Activated CD8-positive, alpha-beta memory T cell treated with anti-CD3 and anti-CD28 coated beads, Interleukin-2, amount 10 ng/mL, durations not matched to agents 7 days and 5 days (primary cell): ENCODE data around the gene MAP2K3. TPM values are rescaled to one million over a fixed set of nuclear protein-coding genes. Genes with fewer than 3 reads are reported as not detected.
A peak's percentile ranks its signal among the peaks of the same experiment; 100 is the strongest.

ENCODE experiments used
- ATAC-seq: fragments of 150-1000 bp; cut with Tn5 transposase; one replicate; pipeline ENCODE4 v1.10.0; 2021; ENCODE audit warnings: moderate library complexity
- CTCF ChIA-PET: fragments of 350-600 bp; sonication (Branson Sonifier 250); formaldehyde crosslinking; loops from one replicate; lab custom pipeline; 2021; ENCODE audit warnings: antibody characterized with exemption; lab: Charles Lee
- DNase-seq: peaks from one replicate; pipeline ENCODE4 v3.0.0-alpha.2; 2020
- H3K27ac Mint-ChIP-seq: one replicate; pipeline ENCODE4 v1.8.0; 2021; ENCODE audit warnings: mild to moderate bottlenecking, mixed read lengths
- H3K27me3 Mint-ChIP-seq: one replicate; pipeline ENCODE4 v1.8.0; 2021; ENCODE audit warnings: mixed read lengths
- H3K36me3 Mint-ChIP-seq: one replicate; pipeline ENCODE4 v1.8.0; 2021; ENCODE audit warnings: mild to moderate bottlenecking, mixed read lengths
- H3K4me1 Mint-ChIP-seq: one replicate; pipeline ENCODE4 v1.8.0; 2021; ENCODE audit warnings: mixed read lengths
- H3K4me3 Mint-ChIP-seq: one replicate; pipeline ENCODE4 v1.8.0; 2021; ENCODE audit warnings: mild to moderate bottlenecking, moderate library complexity, mixed read lengths
- H3K9me3 Mint-ChIP-seq: one replicate; pipeline ENCODE4 v1.8.0; 2022; ENCODE audit warnings: low read depth, mixed read lengths
- total RNA-seq, 2 experiments: library from RNA; stranded (reverse); gene quantifications; one replicate each; pipeline ENCODE4 v1.2.3, GENCODE V29; 2021

The MAP2K3 gene
- total RNA-seq, 2 experiments from 2014 or later = 65.5 to 97.3 TPM

- Mint-ChIP-seq H3K9me3 (no peaks in the 10 kb centered on the region), H3K27ac (peak overlapping the region; percentile 74), H3K4me3 (no peak overlapping the region), H3K27me3 (peaks cover 4% of the 10 kb centered on the region), H3K36me3 (no peaks in the 10 kb centered on the region), H3K4me1 (peaks cover 22% of the 10 kb centered on the region)
- DNase-seq (no peak), ATAC-seq (no peak)
- CTCF ChIA-PET = interaction anchor here (1.1 to 2.9 kb wide), 4 partner anchors 11 to 149 kb away, joined by 3 to 14 read pairs (median 4); no protein-coding TSS in a partner anchor
Observed at GRCh38 chr17:21268596-21269188, 15.8 kb upstream of the MAP2K3 start.

GRCh38 chr17:21269394-21269793 is 15.1 kb upstream of the MAP2K3 start:
- Mint-ChIP-seq H3K36me3 (no peaks in the 10 kb centered on the region), H3K4me1 (peaks cover 22% of the 10 kb centered on the region), H3K9me3 (no peaks in the 10 kb centered on the region), H3K27ac (no peak overlapping the region), H3K4me3 (no peak overlapping the region), H3K27me3 (peaks cover 4% of the 10 kb centered on the region)
- CTCF ChIA-PET = interaction anchor here (1.6 kb wide), 1 partner anchor 10 kb away, joined by 4 read pairs; no protein-coding TSS in a partner anchor
- DNase-seq (no peak), ATAC-seq (no peak)

DNA sequence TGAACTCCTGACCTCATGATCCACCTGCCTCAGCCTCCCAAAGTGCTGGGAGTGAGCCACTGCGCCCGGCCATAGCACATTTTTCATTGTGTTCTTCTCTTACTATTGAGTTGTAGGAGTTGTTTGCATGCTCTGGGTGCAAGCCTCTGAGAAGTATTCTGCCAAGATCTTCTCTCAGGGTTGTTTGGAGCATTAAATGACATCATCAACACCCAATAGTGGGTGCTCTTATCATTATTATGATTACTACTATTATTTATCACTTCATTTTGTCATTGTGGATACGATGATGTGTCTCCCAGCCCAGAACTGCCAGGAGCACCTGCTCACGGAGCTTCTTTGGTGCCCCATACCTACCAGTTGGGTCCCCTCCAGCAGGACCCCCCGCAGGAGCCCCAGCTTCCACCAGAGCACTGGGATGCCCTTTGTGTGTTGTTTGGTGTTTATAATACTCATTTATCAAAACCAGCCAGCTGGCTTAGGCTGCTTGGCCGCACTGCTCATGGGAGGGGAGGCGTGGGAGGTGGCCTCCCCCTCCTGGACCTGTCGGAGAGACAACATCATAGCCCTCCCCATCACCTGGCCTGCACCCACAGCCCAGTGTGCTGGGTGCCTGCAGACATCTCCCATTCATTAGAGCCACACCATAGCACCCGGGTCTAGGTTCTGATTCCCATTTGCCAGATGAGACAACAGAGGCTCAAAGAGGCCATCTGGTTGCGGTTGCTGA is 12.9 kb upstream of the MAP2K3 start:
- no peak for DNase-seq
- peaks cover 33% of the 10 kb centered on the region for H3K4me1 Mint-ChIP-seq
- H3K27ac Mint-ChIP-seq = no peak overlapping the region
- H3K27me3 Mint-ChIP-seq = no peaks in the 10 kb centered on the region
- H3K9me3 Mint-ChIP-seq = no peaks in the 10 kb centered on the region
- ATAC-seq = no peak
- CTCF ChIA-PET = interaction anchor here (0.9 kb wide), 1 partner anchor 8 kb away, joined by 3 read pairs; no protein-coding TSS in a partner anchor
- H3K4me3 Mint-ChIP-seq = no peak overlapping the region
- H3K36me3 Mint-ChIP-seq = no peaks in the 10 kb centered on the region

- ATAC-seq (no peak), DNase-seq (no peak)
- H3K4me1 Mint-ChIP-seq = peaks cover 31% of the 10 kb centered on the region
- H3K27me3 Mint-ChIP-seq = no peaks in the 10 kb centered on the region
- CTCF ChIA-PET = no interaction called here
- H3K27ac Mint-ChIP-seq = no peak overlapping the region
- H3K4me3 Mint-ChIP-seq = no peak overlapping the region
- no peaks in the 10 kb centered on the region for H3K9me3 Mint-ChIP-seq
- H3K36me3 Mint-ChIP-seq = no peaks in the 10 kb centered on the region
Observed at GRCh38 chr17:21272250-21272649, 12.3 kb upstream of the MAP2K3 start.

DNA sequence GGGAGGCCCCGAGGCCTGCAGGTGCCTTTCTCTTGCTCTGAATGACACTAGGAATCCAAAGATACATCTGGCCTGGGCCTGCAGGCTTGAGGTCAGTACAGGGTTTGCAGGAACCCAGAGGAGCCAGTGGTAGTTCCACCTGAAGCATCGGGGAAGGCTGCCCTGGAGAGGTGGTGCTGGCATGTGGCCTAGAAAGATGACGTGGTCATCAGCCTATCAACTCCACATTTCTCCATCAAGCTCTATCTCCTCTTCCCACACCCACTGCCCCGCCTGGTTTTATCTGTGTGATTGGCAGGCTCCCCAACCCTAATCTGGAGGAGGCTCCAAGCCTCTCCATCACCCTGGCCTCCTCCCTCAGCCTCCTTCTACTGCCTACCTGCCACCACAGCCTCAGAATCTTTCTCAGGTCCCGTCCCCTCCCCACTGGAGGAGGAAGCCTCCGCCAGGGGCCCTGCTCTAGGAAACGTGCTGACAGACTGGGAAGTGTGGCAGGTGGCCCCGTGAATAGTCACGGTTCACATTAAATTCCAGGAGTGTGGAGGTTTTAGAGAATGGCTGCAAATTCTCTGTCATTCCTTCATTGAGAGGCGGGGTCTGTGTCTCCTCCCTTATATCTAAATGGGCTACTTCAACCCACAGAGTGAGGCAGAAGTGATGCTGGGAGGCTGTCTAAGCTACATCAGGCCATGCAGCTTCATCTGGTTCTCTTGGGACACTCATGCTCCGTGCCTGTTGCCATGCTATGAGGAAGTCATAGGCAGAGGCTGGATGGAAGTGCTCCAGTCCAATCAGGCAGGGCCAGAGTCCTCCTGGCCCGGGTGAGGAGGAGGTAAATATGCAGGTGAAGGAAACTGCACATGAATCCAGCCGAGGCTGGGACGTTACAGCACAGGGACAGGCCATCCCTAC is 11.4 kb upstream of the MAP2K3 start:
- peaks cover 25% of the 10 kb centered on the region for H3K4me1 Mint-ChIP-seq
- H3K27ac Mint-ChIP-seq = no peak overlapping the region
- H3K36me3 Mint-ChIP-seq = no peaks in the 10 kb centered on the region
- ATAC-seq (no peak), DNase-seq (no peak)
- H3K4me3 Mint-ChIP-seq = no peak overlapping the region
- CTCF ChIA-PET = no interaction called here
- H3K27me3 Mint-ChIP-seq = no peaks in the 10 kb centered on the region
- H3K9me3 Mint-ChIP-seq = no peaks in the 10 kb centered on the region

DNA sequence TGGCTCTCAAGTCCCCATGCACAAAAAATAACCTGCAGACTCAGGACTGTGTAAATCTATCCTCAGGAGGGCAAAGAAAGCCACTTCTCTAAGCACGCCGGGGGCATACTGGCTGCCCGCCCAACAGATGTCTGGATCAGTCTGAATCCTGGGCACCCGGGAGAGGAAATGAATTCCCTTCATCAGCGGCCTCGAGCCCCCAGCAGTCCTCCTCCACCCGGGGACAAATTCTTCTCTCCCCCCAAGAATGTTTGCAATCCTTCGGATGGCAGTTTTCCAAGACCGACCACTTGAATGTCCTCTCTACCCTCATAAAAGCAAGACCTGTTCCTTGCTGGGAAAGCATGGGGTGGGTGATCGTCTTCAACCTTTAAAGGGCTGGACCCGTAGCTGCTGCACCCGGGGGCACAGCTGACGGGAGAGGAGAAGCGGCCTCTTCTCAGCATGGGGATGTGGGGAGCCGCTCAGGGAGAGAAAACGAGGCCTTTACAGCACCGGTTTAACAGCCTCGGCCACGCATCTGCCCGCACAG is 9.4 kb upstream of the MAP2K3 start:
- Mint-ChIP-seq H3K4me1 (peaks cover 31% of the 10 kb centered on the region), H3K9me3 (no peaks in the 10 kb centered on the region), H3K27me3 (no peaks in the 10 kb centered on the region), H3K36me3 (no peaks in the 10 kb centered on the region), H3K4me3 (peak overlapping the region; percentile 67), H3K27ac (peak overlapping the region; percentile 1)
- DNase-seq (no peak), ATAC-seq (peak; percentile 5)
- CTCF ChIA-PET = interaction anchor here (1.0 to 3.6 kb wide), 5 partner anchors 9 to 238 kb away, joined by 3 to 30 read pairs (median 7); no protein-coding TSS in a partner anchor

DNA sequence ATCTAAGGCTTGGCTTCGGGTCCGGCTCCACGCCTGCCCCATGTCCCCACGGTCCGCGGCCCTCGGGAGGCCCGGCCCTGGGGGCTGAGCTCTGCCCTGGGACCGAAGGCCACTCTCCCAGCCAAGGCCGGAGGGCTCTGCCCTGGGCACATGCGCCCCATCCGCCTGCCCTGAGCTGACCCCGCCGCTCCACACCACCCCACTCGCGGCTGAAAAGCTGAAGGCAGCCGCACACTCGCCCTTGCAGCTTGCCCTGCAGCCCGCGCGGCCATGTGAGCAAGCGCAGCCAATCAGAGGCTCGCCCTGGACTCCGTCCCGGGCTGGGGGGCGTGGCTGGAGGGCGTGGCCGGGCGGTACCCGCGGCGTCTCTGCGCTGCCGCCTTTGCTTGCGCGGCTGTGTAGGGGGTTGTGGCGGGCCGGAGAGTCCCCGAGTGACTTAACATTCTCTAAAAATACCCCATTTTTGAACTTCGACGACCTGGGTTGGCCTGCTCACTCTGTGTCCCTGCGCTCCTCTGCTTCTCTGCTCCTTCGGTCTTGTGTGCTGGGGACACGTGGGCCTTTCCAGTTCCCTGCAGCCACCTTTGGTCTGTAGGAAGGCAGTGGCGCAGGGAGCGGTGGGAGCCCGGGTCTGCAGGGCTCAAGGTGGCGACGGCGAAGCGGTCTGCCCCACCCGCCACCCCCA is 8.8 kb upstream of the MAP2K3 start:
- H3K4me1 Mint-ChIP-seq = peaks cover 35% of the 10 kb centered on the region
- DNase-seq = peak; percentile 95

GRCh38 chr17:21276264-21276588 is 8.3 kb upstream of the MAP2K3 start:
- no peak for DNase-seq
- Mint-ChIP-seq H3K36me3 (no peaks in the 10 kb centered on the region), H3K9me3 (no peaks in the 10 kb centered on the region), H3K27ac (no peak overlapping the region), H3K4me3 (peak overlapping the region; percentile 67), H3K27me3 (no peaks in the 10 kb centered on the region), H3K4me1 (peaks cover 35% of the 10 kb centered on the region)
- CTCF ChIA-PET = interaction anchor here (0.8 to 3.6 kb wide), 7 partner anchors 10 to 237 kb away, joined by 3 to 30 read pairs (median 6); partner anchors contain the start of gene DHRS7B
- no peak for ATAC-seq

More for the DNA sequence above, 8.8 kb upstream of the MAP2K3 start:
- no peaks in the 10 kb centered on the region for H3K9me3 Mint-ChIP-seq
- no peaks in the 10 kb centered on the region for H3K36me3 Mint-ChIP-seq
- H3K4me3 Mint-ChIP-seq = peak overlapping the region; percentile 67
- peak; percentile 93 for ATAC-seq
- CTCF ChIA-PET = interaction anchor here (0.8 to 3.6 kb wide), 7 partner anchors 9 to 237 kb away, joined by 3 to 30 read pairs (median 6); partner anchors contain the start of gene DHRS7B
- peak overlapping the region; percentile 65 for H3K27ac Mint-ChIP-seq
- no peaks in the 10 kb centered on the region for H3K27me3 Mint-ChIP-seq

DNA sequence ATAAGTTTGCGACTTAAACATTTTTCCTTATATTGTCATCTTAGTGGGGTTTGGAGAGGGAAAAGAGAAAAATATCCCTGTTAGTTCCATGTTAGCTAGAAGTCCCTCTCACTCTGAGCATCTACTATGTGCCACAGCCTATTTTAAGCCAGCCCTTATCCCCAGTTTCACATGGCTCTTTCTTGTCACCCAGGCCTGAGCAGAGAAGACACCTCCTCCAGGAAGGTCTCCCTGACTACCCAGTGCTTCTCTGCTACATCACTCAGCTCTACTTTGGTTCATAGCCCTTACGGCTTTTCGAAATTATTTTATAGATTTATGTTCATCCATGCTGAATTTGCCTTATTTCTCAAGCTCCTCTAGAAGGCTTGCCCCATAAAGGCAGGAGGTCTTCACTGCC is 7.2 kb upstream of the MAP2K3 start:
- DNase-seq (no peak), ATAC-seq (no peak)
- Mint-ChIP-seq H3K36me3 (no peaks in the 10 kb centered on the region), H3K4me1 (peaks cover 35% of the 10 kb centered on the region), H3K4me3 (no peak overlapping the region), H3K27ac (no peak overlapping the region), H3K9me3 (no peaks in the 10 kb centered on the region), H3K27me3 (no peaks in the 10 kb centered on the region)
- CTCF ChIA-PET = interaction anchor here (1.1 to 3.6 kb wide), 6 partner anchors 9 to 236 kb away, joined by 3 to 30 read pairs (median 4); no protein-coding TSS in a partner anchor

DNA sequence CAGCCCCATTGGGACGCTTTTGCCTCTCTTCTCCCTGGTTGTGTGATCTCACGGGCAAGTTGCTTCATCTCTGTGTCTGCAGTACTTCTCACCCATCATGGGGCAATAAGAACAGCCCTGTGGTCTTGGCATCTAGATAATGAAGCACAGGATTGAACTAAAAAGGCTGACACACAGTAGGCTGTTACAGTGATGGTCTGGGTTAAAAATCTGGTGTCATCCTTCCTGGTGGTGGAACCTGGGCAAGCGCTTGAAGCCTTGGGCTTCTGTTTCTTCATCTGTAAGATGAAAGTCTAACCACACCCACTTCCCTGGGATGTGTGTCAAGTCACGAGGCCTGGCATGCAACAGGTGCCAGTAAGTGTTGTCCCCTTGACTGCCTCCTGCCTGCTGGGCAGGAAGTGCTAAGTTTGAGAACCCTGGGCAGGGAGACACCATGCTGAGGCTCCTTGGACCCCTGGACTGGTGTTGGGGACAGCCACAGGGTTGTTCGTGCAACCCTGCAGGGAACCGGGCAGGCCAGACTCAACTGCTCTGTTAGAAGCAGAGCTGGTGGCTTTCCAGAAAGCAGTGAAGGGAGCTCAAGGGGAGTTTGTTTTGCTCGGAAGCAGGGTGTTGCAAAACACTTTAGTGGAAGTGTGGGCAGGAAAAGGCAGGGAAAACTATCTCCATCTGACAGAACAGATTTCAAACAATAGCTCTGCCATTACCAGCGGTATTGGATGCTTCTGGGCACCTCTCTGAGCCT is 5.9 kb upstream of the MAP2K3 start:
- peak; percentile 73 for DNase-seq
- no peak for ATAC-seq
- H3K9me3 Mint-ChIP-seq = no peaks in the 10 kb centered on the region
- no peaks in the 10 kb centered on the region for H3K36me3 Mint-ChIP-seq
- H3K4me1 Mint-ChIP-seq = peaks cover 37% of the 10 kb centered on the region
- H3K27ac Mint-ChIP-seq = peak overlapping the region; percentile 75
- H3K4me3 Mint-ChIP-seq = peak overlapping the region; percentile 36
- H3K27me3 Mint-ChIP-seq = no peaks in the 10 kb centered on the region
- CTCF ChIA-PET = interaction anchor here (0.7 to 2.7 kb wide), 16 partner anchors 9 to 247 kb away, joined by 3 to 25 read pairs (median 6); partner anchors contain the start of genes DHRS7B, TMEM11 and USP22

GRCh38 chr17:21279198-21279535 is 5.3 kb upstream of the MAP2K3 start:
- H3K27me3 Mint-ChIP-seq = no peaks in the 10 kb centered on the region
- no peaks in the 10 kb centered on the region for H3K36me3 Mint-ChIP-seq
- DNase-seq (no peak), ATAC-seq (no peak)
- peaks cover 37% of the 10 kb centered on the region for H3K4me1 Mint-ChIP-seq
- H3K9me3 Mint-ChIP-seq = no peaks in the 10 kb centered on the region
- no peak overlapping the region for H3K4me3 Mint-ChIP-seq
- CTCF ChIA-PET = interaction anchor here (0.7 to 2.7 kb wide), 20 partner anchors 9 to 246 kb away, joined by 3 to 25 read pairs (median 4); partner anchors contain the start of genes DHRS7B, TMEM11 and USP22
- no peak overlapping the region for H3K27ac Mint-ChIP-seq

DNA sequence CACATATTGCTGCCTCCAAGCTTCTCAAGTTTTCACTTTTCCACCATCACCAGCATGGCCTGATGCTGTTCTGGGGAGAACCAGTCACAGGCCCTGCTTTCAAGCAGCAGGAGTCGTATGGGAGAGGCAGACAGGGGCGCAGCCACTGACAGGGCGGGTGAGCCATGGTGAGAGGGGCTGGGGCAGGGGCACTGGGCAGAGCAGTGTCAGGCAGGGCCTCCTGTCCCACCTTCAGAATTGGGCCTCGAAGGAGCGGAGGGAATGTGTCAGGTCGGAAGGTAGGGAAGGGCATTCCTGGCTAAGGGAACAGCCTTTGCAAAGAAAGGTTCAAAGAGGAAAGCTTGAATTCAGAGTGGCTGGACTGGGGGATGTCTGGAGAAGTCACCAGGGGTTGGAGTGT is 4.9 kb upstream of the MAP2K3 start:
- peaks cover 37% of the 10 kb centered on the region for H3K4me1 Mint-ChIP-seq
- no peak overlapping the region for H3K4me3 Mint-ChIP-seq

More for the DNA sequence above, 4.9 kb upstream of the MAP2K3 start:
- Mint-ChIP-seq H3K27ac (peak overlapping the region; percentile 62), H3K27me3 (no peaks in the 10 kb centered on the region), H3K36me3 (no peaks in the 10 kb centered on the region), H3K9me3 (no peaks in the 10 kb centered on the region)
- no peak for ATAC-seq
- CTCF ChIA-PET = interaction anchor here (0.9 to 2.7 kb wide), 25 partner anchors 8 to 272 kb away, joined by 3 to 25 read pairs (median 4); partner anchors contain the start of genes DHRS7B, TMEM11 and USP22
- DNase-seq = no peak
